Kidney (tissue), 14 donors: ENCODE measurements around the gene TSPAN4. TPM values are rescaled to one million over a fixed set of nuclear protein-coding genes. Genes with fewer than 3 reads are reported as not detected.

ENCODE experiments used
- DNase-seq, 5 donors: peaks; one replicate each; pipeline ENCODE4 v3.0.0-alpha.2; 2013 to 2020
- FAIRE-seq: peaks from 2 replicates; lab custom pipeline; 2012; peaks lifted over from hg19 to GRCh38; lab: Jason Lieb, UNC
- H3K27ac ChIP-seq, 2 donors: one replicate each; pipeline ENCODE4 v1.7.0; 2013; ENCODE audit warnings: low read depth in 2 of 2, low read length in 2 of 2, inconsistent platforms in 1 of 2
- H3K27me3 ChIP-seq: one replicate; pipeline ENCODE4 v1.7.1; 2013; ENCODE audit warnings: low read length, inconsistent platforms; ENCODE audit not compliant: control insufficient read depth, insufficient read depth
- H3K36me3 ChIP-seq, 3 donors: one replicate each; pipeline versions ENCODE4 v1.7.0 to v1.7.1; 2013; ENCODE audit warnings: low read length in 3 of 3, control low read depth in 1 of 3, inconsistent platforms in 1 of 3; ENCODE audit not compliant: insufficient read depth in 3 of 3, control insufficient read depth in 2 of 3
- H3K4me1 ChIP-seq, 3 donors: one replicate each; pipeline versions ENCODE4 v1.7.0 to v1.7.1; 2013; ENCODE audit warnings: low read length in 3 of 3, inconsistent platforms in 1 of 3, low read depth in 1 of 3; ENCODE audit not compliant: control insufficient read depth in 2 of 3, insufficient read depth in 2 of 3
- H3K4me3 ChIP-seq, 3 donors: one replicate each; pipeline versions ENCODE4 v1.7.0 to v1.8.1; 2013; ENCODE audit warnings: low read length in 3 of 3, control low read depth in 1 of 3, inconsistent platforms in 1 of 3
- H3K9ac ChIP-seq, 3 donors: one replicate each; pipeline versions ENCODE4 v1.7.0 to v1.7.1; 2013; ENCODE audit warnings: low read length in 3 of 3, control low read depth in 1 of 3, inconsistent platforms in 1 of 3
- H3K9me3 ChIP-seq, 3 donors: one replicate each; pipeline versions ENCODE4 v1.7.0 to v1.7.1; 2013; ENCODE audit warnings: low read length in 3 of 3, control low read depth in 1 of 3, inconsistent platforms in 1 of 3; ENCODE audit not compliant: control insufficient read depth in 2 of 3, insufficient read depth in 1 of 3
- CTCF ChIP-seq: IDR thresholded peaks from 3 replicates; pipeline ENCODE4 v1.5.1; 2012; ENCODE audit warnings: mild to moderate bottlenecking, moderate library complexity, borderline replicate concordance; ENCODE audit not compliant: insufficient read depth; ENCODE audit errors: extremely low read depth
- intact Hi-C: fragments of 100-400 bp; cut with DNase I; formaldehyde crosslinking; loops from one replicate; pipeline ENCODE4 v1.11.1; 2022
- polyA plus RNA-seq: library from polyadenylated mRNA; stranded (reverse); fragments of 350-450 nt; fragmentation: Illumina TruSeq; extraction: RNeasy Lipid Tissue Mini Kit (QIAGEN cat#74804); gene quantifications from one replicate; pipeline ENCODE4 v1.2.3, GENCODE V29; 2014; ENCODE audit warnings: low read depth, low replicate concordance; ENCODE audit not compliant: insufficient read depth
- total RNA-seq: library from RNA; stranded (reverse); fragmentation: NEBNext Ultra II Directional; extraction: Animal tissue kit (Norgen Biotek cat#: 25700); gene quantifications from one replicate; pipeline ENCODE4 v1.2.1, GENCODE V29; 2021
- donor health status: control.
- donor health status: control.
- donor health status: control.
- donor health status: control.
- donor health status: control.
- donor health status: DM: yes; HTN: yes; CAD: no.
- donor health status: Normal renal cell carcinoma (clear cell type).

TSPAN4 gene
- total and polyA plus RNA-seq, 2 donors from 2014 or later = 81.2 to 104 TPM

- no peak overlapping the region for H3K27ac ChIP-seq
- no peaks in the 10 kb centered on the region for H3K36me3 ChIP-seq
- no peak for DNase-seq
- H3K27me3 ChIP-seq = no peaks in the 10 kb centered on the region
- no peaks in the 10 kb centered on the region for H3K9me3 ChIP-seq
- no peak for TF ChIP-seq CTCF
- H3K4me1 ChIP-seq = peaks cover 0 to 31% (median 15%) of the 10 kb centered on the region in 3 donors
- no peak overlapping the region for H3K4me3 ChIP-seq
- no peak overlapping the region for H3K9ac ChIP-seq
- intact Hi-C loops = no loop called here
- FAIRE-seq = no peak
Measured at GRCh38 chr11:845872-846495, 3.3 kb downstream of the TSPAN4 start.

- intact Hi-C loops = no loop called here
- Histone ChIP-seq H3K4me3 (no peak overlapping the region), H3K4me1 (peaks cover 0 to 29% (median 10%) of the 10 kb centered on the region in 3 donors), H3K27ac (no peak overlapping the region), H3K36me3 (no peaks in the 10 kb centered on the region), H3K9ac (no peak overlapping the region), H3K27me3 (no peaks in the 10 kb centered on the region), H3K9me3 (no peaks in the 10 kb centered on the region)
- FAIRE-seq = no peak
- no peak for DNase-seq
- TF ChIP-seq CTCF = no peak
Measured at GRCh38 chr11:846496-847098, 3.9 kb downstream of the TSPAN4 start.

GRCh38 chr11:847876-848275 lies 5.2 kb downstream of the TSPAN4 start:
- H3K36me3 ChIP-seq = no peaks in the 10 kb centered on the region
- no peak overlapping the region for H3K9ac ChIP-seq
- H3K4me3 ChIP-seq = no peak overlapping the region
- no peaks in the 10 kb centered on the region for H3K27me3 ChIP-seq
- no peak overlapping the region for H3K27ac ChIP-seq
- DNase-seq = no peak
- no peak for FAIRE-seq
- TF ChIP-seq CTCF = no peak
- H3K9me3 ChIP-seq = no peaks in the 10 kb centered on the region
- peaks cover 0 to 29% (median 10%) of the 10 kb centered on the region in 3 donors for H3K4me1 ChIP-seq
- intact Hi-C loops = no loop called here
